Nephron (organoid): ENCODE results near the gene FBXO11.
A peak's percentile ranks its signal among the peaks of the same experiment; 100 is the strongest.

ENCODE experiments used
- H3K27ac Mint-ChIP-seq, 3 experiments: 2 replicates each; pipeline ENCODE4 v1.8.0; 2020; ENCODE audit warnings: mixed read lengths in 3 of 3, mild to moderate bottlenecking in 2 of 3, moderate library complexity in 1 of 3
- H3K27me3 Mint-ChIP-seq: 2 replicates; pipeline ENCODE4 v1.8.0; 2021; ENCODE audit warnings: low read depth, mild to moderate bottlenecking, moderate library complexity, mixed read lengths
- H3K36me3 Mint-ChIP-seq: 2 replicates; pipeline ENCODE4 v1.8.0; 2020; ENCODE audit warnings: low read depth, mixed read lengths
- H3K4me1 Mint-ChIP-seq: 2 replicates; pipeline ENCODE4 v1.8.0; 2020; ENCODE audit warnings: mixed read lengths
- H3K4me3 Mint-ChIP-seq, 3 experiments: 2 replicates each; pipeline ENCODE4 v1.8.0; 2020; ENCODE audit warnings: mild to moderate bottlenecking in 3 of 3, mixed read lengths in 3 of 3, moderate library complexity in 2 of 3
- H3K9me3 Mint-ChIP-seq: 2 replicates; pipeline ENCODE4 v1.8.0; 2020; ENCODE audit warnings: mixed read lengths
- CTCF ChIP-seq, 3 experiments: fragments of 200-600 bp; sonication (generic); IDR thresholded peaks; one replicate each; pipeline ENCODE4 v1.5.0; 2021; ENCODE audit warnings: antibody characterized with exemption in 3 of 3; ENCODE audit not compliant: unreplicated experiment in 3 of 3

FBXO11 gene

GRCh38 chr2:47843407-47843806 lies 62.9 kb downstream of the FBXO11 start:
- Mint-ChIP-seq H3K27ac (no peak overlapping the region), H3K9me3 (no peaks in the 10 kb centered on the region), H3K36me3 (peaks cover 17% of the 10 kb centered on the region), H3K27me3 (no peaks in the 10 kb centered on the region), H3K4me3 (no peak overlapping the region), H3K4me1 (peaks cover 15% of the 10 kb centered on the region)
- TF ChIP-seq CTCF (IDR thresholded peaks at IDR 0.05; ENCODE audit: unreplicated experiment in 3 of 3): no peak

GRCh38 chr2:47842846-47843245 lies 63.5 kb downstream of the FBXO11 start:
- Mint-ChIP-seq H3K27me3 (no peaks in the 10 kb centered on the region), H3K9me3 (no peaks in the 10 kb centered on the region), H3K4me1 (peaks cover 15% of the 10 kb centered on the region), H3K4me3 (no peak overlapping the region), H3K36me3 (peaks cover 14% of the 10 kb centered on the region), H3K27ac (no peak overlapping the region)
- no peak for TF ChIP-seq CTCF (IDR thresholded peaks at IDR 0.05; ENCODE audit: unreplicated experiment in 3 of 3)

GRCh38 chr2:47838686-47839085 lies 67.6 kb downstream of the FBXO11 start:
- Mint-ChIP-seq H3K27me3 (no peaks in the 10 kb centered on the region), H3K36me3 (peaks cover 44% of the 10 kb centered on the region), H3K27ac (peak overlapping the region in 1 of 3 experiments; percentile 40), H3K9me3 (no peaks in the 10 kb centered on the region), H3K4me3 (no peak overlapping the region), H3K4me1 (no peaks in the 10 kb centered on the region)
- no peak for TF ChIP-seq CTCF (IDR thresholded peaks at IDR 0.05; ENCODE audit: unreplicated experiment in 3 of 3)

- no peaks in the 10 kb centered on the region for H3K27me3 Mint-ChIP-seq
- no peak for TF ChIP-seq CTCF (IDR thresholded peaks at IDR 0.05; ENCODE audit: unreplicated experiment in 3 of 3)
- H3K36me3 Mint-ChIP-seq: peaks cover 44% of the 10 kb centered on the region
- H3K27ac Mint-ChIP-seq: peak overlapping the region in 1 of 3 experiments; percentile 40
- H3K4me1 Mint-ChIP-seq: no peaks in the 10 kb centered on the region
- H3K9me3 Mint-ChIP-seq: no peaks in the 10 kb centered on the region
- no peak overlapping the region for H3K4me3 Mint-ChIP-seq
Measured at GRCh38 chr2:47838249-47838648, 68.0 kb downstream of the FBXO11 start.

GRCh38 chr2:47833516-47833968 lies 72.8 kb downstream of the FBXO11 start:
- no peaks in the 10 kb centered on the region for H3K27me3 Mint-ChIP-seq
- H3K4me3 Mint-ChIP-seq: no peak overlapping the region
- H3K4me1 Mint-ChIP-seq: no peaks in the 10 kb centered on the region
- H3K9me3 Mint-ChIP-seq: no peaks in the 10 kb centered on the region
- no peak overlapping the region for H3K27ac Mint-ChIP-seq
- peaks cover 62% of the 10 kb centered on the region for H3K36me3 Mint-ChIP-seq
- TF ChIP-seq CTCF (IDR thresholded peaks at IDR 0.05; ENCODE audit: unreplicated experiment in 3 of 3): no peak

GRCh38 chr2:47822518-47822917 lies 83.8 kb downstream of the FBXO11 start:
- Mint-ChIP-seq H3K27ac (no peak overlapping the region), H3K4me3 (no peak overlapping the region), H3K9me3 (no peaks in the 10 kb centered on the region), H3K27me3 (no peaks in the 10 kb centered on the region), H3K4me1 (no peaks in the 10 kb centered on the region), H3K36me3 (peaks cover 84% of the 10 kb centered on the region)
- TF ChIP-seq CTCF (IDR thresholded peaks at IDR 0.05; ENCODE audit: unreplicated experiment in 3 of 3): no peak
